Left ventricle myocardium superior (tissue), 1 donor: ENCODE results near the gene ZNFX1. TPM values are rescaled to one million over a fixed set of nuclear protein-coding genes. Genes with fewer than 3 reads are reported as not detected.

Experiments
- ATAC-seq: fragments of 200-7000 bp; cut with Tn5 transposase; one replicate; pipeline ENCODE4 v1.9.1; 2020; ENCODE audit warnings: mild to moderate bottlenecking, moderate library complexity
- DNase-seq: peaks from one replicate; pipeline ENCODE4 v3.0.0-alpha.2; 2020
- intact Hi-C: fragments of 100-400 bp; cut with micrococcal nuclease; formaldehyde crosslinking; loops from one replicate; pipeline ENCODE4 v1.11.0; 2022
- total RNA-seq: library from RNA; stranded (reverse); fragmentation: NEBNext Ultra II Directional; extraction: Animal tissue kit (Norgen Biotek cat#: 25700); gene quantifications from one replicate; pipeline ENCODE4 v1.2.1, GENCODE V29; 2021
- donor health status: DM: no; HTN: yes; CAD: no; lungs with severe emphysema.

Gene ZNFX1
- total RNA-seq, 1 donor from 2014 or later = 20.6 TPM

DNA sequence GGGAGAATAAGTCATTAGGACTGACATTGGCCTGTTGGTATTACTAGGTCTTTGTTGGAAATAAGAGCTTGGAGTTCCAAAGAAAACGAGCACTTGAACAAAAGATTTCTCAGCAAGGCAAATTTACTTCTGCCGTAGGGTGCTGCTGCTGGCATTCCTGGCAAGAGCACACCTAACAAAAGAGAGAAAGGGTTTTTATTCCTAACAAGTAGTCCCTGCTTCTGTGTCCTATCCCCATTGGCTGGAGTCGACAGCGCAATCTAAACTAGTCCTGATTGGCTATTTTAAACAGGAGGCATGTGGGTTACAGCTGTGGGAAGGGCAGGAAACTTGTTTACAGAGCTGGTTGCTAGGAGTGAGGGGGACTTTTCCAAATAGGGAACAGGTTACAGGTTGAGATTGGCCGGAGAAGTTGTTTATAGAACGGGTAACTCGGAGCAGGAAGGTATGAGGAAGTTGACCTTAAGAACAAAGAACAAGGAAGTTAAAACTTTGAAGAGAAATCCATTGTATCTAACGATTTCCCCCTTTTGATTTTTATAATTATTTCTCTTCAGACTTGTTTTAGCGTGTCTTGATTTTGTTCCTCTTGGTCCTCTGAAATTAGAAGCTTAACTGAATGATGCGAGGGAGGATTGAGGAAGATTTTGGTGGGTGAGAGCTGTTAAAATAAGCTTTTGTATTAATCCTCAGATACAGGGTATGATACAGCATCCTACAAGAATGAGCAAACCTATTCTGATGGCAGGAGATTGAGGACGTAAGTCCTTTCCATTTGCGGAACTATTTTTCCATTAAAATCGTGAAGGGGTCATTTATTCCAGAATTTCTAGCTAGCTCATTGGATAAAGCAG is 3.4 kb upstream of the ZNFX1 start:
- ATAC-seq (no peak), DNase-seq (no peak)
- intact Hi-C loops = no loop called here

DNA sequence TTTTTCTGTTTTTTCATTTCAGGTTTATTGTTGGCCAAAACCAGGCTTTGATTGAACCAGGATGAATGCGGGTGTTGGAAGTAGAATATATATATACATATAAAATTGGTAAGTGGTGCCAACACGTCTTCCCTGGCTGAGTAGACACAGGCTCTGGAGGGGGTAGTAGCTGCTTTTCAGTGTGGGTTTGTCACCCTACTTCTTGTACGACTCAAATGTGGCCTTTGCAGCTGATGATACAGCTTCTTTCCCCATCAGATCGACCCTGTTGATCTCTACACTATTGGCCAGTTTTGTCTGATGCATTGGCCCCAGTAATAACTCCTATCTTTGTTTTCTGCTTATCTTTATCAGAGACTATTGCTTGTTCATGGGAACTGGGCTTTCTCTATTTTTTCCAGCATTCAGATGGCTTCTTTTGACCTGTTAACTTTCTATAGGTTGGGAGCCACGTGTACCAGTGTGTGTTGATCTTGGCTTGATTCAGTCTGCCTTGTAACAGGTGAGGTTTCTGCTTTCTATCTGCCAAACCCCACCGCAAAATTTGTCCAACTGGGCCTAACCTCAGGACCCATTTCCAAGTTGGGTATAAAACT is 2.7 kb upstream of the ZNFX1 start:
- ATAC-seq (no peak), DNase-seq (no peak)
- intact Hi-C loops = no loop called here

DNA sequence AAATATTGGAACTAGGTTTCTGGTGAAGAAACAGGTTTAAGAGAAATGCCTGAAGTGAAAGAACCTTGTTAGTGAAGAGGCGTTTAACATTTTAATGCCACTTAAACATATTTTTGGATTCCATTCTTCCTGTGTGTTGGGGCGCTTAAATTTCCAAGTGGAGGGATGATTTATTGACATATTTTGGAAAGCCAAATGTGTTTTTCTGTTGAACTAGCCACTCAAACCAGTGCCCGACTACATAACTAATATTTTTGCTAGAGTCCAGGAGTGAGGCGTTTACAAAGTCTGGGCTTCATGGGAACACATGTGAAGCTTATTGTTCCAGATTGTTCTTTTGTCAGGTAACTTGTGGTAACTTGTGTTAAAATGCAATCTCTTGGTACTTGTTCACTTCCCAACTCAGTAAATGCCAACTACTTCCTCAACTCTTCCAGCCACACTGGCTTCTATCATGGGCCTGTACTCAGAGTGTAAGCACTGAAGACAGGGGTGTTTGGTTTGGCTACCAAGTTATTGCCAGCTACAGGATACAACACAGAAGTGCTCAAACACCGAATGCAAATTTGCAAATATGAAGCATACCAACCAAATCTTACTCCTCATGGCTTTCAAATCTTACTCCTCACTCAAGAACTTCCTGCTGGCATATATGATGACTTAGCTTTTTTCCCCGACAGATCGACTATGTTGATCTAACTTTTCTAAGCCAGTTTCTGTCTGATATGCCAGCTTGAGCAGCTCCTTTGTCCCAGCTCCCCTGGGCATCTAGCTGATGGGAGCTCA is 2.0 kb upstream of the ZNFX1 start:
- intact Hi-C loops = no loop called here
- ATAC-seq (no peak), DNase-seq (no peak)

DNA sequence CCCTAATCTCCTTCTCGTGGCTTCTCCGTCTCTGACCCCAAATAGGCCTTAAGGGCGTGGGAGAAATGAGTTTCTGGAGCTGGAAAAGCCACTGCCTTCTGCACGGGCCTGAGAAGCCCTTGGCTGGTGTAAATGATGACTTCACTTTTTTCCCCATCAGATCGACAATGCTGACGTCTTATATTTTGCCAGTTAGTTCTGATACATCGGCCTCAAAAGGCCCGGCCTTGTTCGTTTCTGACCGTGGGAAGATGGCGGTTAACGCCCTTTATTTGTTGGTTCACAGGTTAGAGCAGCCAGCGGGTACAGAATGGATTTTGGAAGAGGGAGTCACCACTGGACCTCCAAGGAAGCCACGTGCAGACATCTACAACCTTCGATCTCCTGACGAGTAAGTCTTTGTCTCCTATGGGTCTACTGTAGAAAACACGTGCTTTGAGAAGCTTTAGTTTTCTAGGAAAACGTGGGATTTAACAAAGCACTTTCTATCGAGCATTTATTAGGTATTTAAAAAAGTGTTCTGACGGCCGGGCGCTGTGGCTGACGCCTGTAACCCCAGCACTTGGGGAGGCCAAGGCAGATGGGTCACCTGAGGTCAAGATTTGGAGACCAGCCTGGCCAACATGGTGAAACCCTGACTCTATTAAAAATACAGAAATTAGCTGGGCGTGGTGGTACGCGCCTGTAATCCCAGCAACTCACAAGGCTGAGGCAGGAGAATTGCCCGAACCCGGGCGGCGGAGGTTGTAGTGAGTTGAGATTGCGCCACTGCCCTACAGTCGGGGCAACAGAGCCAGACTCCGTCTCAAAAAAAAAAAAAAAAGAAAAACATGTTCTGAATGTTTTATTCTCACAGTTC is 1.2 kb upstream of the ZNFX1 start:
- ATAC-seq (no peak), DNase-seq (peak; percentile 31)
- intact Hi-C loops = no loop called here

DNA sequence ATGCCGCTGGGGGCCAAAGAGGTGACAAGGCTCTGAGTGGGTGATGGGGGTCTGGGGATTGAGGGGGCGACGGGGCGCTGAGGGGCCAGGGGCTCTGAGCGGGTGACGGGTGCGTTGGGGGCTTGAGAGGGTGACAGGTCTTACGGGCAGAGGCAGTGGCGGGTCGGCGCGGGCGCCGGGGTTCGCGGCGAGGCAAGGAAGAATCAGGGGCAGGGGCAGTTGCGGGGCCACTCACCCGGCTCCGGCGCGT is 146 bp downstream of the ZNFX1 start:
- no peak for DNase-seq
- ATAC-seq = no peak
- intact Hi-C loops = no loop called here

DNA sequence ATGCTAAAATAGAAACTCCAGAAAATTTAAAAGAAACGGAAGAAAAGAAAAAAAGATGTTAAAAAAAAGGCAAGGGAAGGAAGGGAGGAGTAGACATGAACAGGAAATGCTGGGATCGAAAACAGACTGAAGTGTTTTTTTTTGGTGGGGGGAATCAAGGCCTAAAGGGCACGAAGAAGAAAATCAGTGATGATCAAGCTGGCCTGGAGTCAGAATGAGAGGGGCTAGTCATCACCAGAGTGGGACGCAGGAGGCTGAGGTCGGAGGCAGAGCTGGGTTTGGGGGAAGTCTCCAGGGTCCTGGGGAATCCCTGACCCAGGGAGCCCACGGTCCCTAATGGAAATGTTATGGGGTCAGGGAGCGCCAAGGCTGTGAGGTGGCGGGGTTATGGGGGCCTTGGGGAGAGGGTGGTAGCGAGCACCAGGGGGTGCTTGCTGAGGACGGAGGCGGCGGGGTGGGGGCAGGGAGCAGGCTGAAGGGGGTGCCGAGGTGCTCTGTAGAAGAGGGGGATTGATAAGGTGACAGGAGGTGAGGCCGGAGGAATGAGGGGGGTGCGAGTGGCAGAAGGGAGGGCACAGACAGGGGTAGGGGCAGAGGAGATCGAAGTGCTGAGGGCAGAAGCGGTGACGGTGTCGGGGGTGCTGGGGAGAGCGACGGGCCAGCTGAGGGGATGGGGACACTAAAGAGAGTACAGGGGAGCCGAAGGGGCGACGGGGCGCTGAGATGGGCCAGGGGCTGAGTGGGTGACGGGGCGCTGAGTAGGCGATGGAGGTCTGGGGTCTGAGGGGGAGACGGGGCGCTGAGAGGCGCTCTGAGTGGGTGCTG is 684 bp downstream of the ZNFX1 start:
- intact Hi-C loops = no loop called here
- DNase-seq (peak; percentile 53), ATAC-seq (peak; percentile 9)

DNA sequence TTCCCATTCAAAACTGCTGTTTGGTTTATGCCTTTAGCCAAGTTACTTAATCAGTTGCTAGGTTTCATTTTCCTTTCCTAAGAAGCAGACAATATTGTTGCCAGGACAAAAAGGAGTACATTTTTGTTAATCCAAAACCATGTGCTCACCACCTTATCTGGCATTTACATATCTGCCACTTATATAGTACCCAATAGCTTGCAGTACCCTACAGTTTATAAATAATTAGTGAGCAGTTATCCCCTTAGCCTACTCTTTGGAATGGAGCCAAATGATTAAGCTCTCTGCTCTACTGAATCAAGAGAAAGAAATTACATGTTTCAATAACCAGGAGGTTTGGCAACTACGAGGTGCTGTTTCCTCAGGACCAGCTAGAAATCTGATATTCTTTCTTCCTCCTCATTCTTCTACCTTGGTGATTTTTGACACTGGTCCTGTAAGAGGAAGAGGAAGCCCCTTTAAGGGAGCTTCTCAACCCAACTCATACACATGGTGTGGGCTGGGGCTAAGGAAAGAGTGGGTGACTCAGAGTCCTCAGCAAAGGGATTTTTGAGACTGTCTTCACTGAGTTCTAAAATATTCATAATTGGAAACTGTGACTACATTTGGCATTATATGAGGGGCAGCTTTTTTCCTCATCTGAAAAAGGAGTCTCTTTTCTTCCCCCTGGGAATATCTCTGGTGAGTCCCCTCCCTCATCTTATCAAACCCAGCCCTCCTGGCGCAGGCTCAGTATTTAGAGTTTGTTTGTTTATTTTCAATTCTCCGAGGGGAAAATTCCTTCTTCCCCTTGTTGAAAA is 1.5 kb downstream of the ZNFX1 start:
- DNase-seq (peak; percentile 36), ATAC-seq (no peak)
- intact Hi-C loops = no loop called here

DNA sequence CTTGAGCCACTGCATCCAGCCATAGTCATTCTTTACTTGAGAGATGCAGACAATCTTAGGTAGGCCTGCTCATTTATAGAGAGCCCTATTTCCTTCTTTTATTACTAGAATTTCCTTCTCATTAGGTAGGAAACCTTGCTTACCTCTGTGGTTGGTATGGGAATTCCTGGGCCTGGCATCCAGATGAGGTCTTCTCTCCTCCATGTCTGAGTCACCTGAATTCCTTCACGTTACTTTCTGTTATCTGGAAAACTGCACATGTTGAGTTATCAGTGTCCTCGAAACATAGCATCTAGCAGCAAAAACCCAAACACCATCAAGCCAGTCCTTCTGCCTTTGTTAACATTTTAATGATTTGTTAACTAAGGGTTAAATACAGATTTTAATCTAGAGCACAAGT is 2.2 kb downstream of the ZNFX1 start:
- no peak for DNase-seq
- no peak for ATAC-seq
- intact Hi-C loops = no loop called here

DNA sequence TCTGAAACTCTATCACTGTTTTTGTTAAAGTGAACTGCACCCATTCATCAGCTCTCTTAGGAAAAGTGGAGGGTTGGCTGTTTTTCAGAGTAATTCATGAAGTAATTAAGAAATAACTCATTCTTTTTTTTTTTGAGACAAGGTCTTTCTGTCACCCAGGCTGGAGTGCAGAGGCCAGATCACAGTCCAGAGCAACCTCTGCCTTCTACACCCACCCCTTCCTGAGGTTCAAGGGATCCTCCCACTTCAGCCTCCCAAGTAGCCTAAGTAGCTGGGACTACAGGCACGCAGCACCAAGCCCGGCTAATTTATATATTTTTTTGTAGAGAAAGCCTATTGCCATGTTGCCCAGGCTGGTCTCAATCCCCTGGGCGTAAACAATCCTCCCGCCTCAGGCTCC is 2.6 kb downstream of the ZNFX1 start:
- DNase-seq (no peak), ATAC-seq (no peak)
- intact Hi-C loops = no loop called here

DNA sequence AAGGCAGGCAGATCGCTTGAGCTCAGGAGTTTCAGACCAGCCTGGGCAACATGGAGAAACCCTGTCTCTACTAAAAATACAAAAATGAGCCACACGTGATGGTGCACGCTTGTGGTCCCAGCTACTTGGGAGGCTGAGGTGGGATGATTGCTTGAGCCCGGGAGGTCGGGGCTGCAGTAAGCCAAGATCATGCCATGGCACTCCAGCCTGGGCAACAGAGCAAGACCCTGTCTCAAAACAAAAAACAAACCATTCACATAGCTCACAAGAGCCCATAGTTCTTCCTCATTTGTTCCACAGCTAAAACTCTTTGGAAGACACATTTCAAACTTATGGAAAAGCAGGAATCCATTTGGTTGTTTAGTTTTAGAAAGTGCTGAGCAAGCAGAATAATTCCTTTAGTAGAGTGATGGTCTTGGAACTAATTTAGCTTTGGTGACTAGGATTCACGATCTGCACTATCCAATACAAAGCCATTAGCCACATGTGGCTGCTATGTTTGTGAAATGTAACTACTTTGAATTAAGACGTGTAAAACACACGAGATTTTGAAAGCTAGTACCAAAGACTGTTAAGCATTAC is 4.1 kb downstream of the ZNFX1 start:
- no peak for DNase-seq
- intact Hi-C loops = no loop called here
- ATAC-seq = no peak

DNA sequence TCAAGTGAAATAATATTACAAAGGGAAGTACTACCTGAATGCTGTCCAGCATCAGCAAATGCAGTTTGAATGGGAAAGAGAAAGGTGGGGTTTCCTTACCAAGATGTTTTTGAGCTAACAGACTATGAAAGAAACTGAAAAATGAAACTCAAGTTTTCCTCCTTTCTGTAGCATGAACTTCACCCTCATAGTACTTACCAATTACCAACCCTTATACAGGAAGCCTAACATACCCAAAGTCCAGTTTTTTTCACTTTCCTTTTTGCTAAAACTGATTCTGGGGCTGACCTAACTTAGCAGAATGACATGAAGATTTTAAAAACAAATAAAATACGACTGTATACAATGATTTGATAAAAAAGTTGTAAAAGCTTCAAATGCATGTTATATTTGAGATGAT is 5.2 kb downstream of the ZNFX1 start:
- no peak for DNase-seq
- intact Hi-C loops = no loop called here
- ATAC-seq = no peak

DNA sequence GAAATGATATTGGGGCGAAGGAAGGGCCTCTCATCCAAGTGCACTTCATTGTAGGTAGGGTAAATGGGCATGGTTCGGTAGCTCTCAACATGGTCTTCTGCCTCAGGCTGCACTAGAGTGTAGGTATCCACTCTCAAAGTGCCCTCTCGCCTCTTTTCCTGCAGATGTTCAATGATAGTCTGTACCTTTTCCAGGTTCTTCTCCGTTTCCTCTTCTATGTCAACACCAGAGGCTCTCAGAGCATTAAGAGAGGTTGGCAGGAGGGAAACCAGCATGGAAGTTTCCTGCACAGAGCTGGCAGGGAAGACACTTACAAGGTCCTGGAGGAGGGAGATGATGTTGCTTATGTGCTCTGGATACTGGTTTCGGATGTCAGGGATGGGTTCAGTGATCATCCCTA is 7.1 kb downstream of the ZNFX1 start:
- no peak for DNase-seq
- intact Hi-C loops = no loop called here
- ATAC-seq = no peak

DNA sequence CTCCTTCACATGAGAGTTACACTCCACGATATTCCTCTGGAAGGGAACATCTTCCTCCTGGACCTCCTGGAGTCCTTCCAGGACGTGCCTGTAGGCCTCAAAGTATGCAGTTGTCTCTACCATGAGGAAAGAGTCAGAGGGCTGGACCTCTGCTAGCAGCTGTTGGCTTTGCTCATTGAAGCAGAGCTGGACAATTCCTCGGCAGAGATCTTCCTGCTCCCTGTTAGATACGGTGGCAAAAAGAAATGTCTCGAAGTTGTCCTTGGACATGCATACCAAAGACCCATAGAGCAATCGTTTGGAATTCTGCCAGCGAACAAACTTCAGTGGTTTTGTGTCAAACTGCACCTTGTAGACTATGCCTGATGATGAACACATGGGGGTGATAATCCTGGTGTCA is 7.7 kb downstream of the ZNFX1 start:
- DNase-seq (no peak), ATAC-seq (no peak)
- intact Hi-C loops = no loop called here

DNA sequence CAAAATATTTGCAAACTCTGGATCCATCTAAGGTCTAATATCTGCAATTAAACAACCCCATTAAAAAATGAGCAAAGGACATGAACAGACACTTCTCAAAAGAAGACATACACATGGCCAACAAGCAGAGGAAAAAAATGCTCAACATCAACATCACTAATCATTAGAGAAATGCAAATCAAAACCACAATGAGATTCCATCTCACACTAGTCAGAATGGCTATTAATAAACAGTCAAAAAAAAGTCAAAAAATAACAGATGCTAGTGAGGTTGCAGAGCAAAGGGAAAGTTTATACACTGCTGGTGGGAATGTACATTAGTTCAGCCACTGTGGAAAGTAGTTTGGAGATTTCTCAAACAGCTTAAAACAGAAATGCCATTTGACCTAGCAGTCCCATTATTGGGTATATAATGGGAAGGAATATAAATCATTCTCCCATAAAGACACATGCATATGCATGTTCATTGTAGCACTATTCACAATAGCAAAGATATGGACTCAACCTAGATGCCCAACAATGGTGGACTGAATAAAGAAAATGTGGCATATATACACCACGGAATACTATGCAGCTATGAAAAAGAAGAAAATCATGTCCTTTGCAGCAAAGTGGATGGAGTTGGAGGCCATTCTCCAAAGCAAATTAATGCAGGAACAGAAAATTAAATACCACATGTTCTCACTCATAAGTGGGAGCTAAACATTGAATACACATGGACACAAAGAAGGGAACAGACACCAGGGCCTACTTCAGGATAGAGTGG is 9.1 kb downstream of the ZNFX1 start:
- no peak for ATAC-seq
- DNase-seq = no peak
- intact Hi-C loops = no loop called here

DNA sequence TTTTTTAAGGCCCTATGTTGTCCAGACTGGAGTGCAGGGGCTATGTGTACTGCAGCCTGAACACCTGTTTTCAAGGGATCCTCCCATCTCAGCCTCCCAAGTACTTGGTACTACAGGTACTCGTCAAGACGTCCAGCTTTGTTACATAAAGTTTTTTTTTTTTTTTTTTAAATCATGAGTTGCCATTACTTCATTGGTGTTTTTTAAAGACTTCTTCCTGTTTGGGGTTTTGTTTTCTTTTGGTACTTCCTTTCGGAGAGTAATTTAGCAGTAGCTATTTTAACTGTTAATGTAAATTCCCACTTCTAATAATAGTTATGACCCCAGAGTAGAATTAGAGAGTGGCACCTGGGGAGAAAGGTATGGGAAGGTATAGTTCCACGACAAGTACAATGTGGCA is 10.5 kb downstream of the ZNFX1 start:
- ATAC-seq (no peak), DNase-seq (no peak)

DNA sequence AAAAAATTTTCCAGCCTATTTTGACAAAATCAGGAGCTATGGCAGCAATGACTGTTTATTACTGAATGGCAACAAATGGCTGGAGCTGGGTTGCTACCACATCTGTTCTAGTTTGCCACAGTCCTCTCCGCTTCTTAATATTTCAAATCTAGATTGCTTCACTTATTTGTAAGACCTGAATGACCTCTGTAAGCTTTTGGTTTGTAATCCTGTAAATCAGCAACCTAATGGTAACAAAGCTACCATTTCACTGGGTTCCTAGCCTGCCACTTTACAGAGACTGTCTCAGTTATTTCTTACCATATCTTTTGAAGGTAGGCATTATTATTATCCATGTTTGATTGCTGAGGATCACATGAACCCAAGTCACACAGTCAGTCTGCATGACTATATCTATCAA is 15.4 kb downstream of the ZNFX1 start:
- intact Hi-C loops = no loop called here
- ATAC-seq (no peak), DNase-seq (no peak)

More for the DNA sequence above, 10.5 kb downstream of the ZNFX1 start:
- intact Hi-C loops = no loop called here

DNA sequence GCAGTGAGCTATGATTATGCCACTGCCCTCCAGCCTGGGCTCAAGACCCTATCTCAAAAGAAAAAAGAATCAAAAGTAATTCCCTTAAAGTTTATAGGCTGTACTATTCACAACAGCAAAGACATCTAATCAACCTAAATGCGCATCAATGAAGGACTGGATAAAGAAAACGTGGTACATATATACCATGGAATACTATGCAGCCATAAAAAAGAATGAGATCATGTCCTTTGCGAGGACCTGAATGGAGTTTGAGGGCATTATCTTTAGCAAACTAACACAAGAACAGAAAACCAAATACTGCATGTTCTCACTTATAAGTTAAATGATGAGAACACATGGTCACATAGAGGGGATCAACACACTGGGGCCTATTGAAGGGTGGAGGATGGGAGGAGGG is 16.7 kb downstream of the ZNFX1 start:
- DNase-seq = no peak
- intact Hi-C loops = no loop called here
- ATAC-seq = no peak
